Activated CD4-positive, CD25-positive, alpha-beta regulatory T cell (primary cell): ENCODE results near the gene SLC7A14.

ENCODE experiments used
- DNase-seq, 4 experiments: peaks; one replicate each; lab custom pipeline; 2025; lab: John Stamatoyannopoulos, UW

SLC7A14 gene

GRCh38 chr3:170534227-170534626 is 51.6 kb downstream of the SLC7A14 start:
- no peak for DNase-seq

DNA sequence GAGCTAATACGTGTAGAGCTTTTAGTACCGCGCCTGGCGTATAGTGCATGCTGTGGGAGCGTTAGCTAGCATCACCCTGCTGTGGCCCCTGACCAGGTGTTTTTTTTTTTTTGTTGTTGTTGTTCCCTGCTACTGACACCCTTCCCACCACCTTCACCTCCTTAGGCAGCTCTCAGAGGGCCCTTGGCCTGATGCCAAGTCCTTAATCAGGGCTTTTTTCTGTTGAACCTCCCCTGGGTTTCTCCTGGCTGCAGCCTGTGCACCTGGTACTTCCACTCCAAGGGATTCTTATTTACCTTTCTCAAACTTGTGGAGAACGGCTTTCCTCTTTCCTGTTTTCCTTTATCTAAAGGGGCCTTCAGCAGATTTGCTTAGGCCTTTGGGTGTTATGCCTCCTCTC is 53.3 kb downstream of the SLC7A14 start:
- DNase-seq: no peak

GRCh38 chr3:170531657-170532335 is 54.1 kb downstream of the SLC7A14 start:
- no peak for DNase-seq

DNA sequence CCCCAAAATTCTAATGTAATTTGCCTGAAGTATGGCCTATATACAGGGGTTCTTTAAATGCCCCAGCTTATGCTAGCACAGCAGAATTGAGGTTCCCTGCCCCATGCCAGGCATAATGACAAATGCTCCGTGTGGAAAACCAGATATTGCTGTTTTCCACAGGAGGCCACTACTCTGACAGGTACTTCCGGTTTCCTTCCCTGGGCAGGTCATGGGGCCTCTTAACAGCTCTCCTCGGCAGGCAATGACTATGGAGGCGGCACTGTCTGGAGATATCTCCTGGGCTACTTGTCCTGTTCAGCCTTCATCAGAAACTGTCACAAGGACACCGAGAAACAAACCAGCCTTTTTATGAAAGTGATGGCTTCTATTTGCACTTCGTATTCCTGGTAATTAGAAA is 54.8 kb downstream of the SLC7A14 start:
- no peak for DNase-seq

DNA sequence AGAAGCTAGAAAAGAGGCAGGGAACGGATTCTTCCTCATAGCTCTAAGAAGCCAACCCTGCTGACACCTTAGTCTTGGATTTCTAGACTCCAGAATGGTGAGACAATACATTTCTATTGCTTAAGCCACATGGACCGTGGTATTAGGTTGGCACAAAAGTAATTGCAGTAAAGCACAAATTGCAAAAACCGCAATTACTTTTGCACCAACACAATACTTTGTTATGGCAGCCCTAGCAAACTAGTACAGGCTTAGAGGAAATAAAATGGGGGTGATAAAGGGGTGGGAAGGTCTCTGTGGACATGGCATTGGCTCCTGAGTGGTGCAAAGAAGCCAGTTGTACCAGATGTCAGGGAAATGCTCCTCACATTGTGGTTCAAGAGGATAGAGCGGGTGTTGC is 56.0 kb downstream of the SLC7A14 start:
- DNase-seq: no peak

DNA sequence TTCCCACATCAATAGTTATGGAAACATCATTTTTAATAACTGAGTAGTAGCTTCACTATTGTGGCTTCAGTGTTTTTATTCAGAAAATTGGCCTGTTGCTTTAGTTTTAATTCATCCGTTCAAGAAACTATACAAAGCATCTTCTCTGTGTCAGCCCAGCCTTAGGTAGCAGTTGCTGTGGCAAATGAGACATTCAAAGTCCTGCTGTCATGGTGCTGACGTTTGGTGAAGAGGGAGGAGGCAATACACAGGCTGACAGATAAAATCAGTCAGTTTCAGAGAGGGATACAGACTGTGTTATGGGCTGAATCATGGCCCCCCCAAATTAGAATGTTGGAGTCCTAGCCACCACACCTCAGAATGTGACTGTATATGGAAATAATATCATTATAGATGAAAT is 56.5 kb downstream of the SLC7A14 start:
- DNase-seq: no peak

- no peak for DNase-seq
Observed at GRCh38 chr3:170528726-170529125, 57.1 kb downstream of the SLC7A14 start.

GRCh38 chr3:170524073-170524472 is 61.8 kb downstream of the SLC7A14 start:
- DNase-seq: no peak

GRCh38 chr3:170523248-170523647 is 62.6 kb downstream of the SLC7A14 start:
- no peak for DNase-seq

DNA sequence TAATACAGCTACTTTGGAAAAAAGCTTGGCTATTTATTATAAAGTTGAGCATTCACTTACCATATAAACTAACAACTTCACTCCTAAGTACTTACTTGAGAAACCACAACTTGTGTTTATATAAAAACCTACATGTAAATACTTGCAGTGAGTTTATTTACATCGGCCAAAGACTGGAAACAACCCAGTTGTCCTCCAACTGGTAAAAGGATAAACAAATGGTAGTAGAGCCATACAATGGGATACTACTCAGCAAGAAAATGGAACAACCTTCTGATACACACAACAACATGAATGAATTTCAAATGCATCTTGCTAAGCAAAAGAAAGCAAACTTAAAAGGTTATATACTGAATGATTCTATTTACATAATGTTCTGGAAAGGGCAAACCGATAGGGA is 63.7 kb downstream of the SLC7A14 start:
- no peak for DNase-seq

DNA sequence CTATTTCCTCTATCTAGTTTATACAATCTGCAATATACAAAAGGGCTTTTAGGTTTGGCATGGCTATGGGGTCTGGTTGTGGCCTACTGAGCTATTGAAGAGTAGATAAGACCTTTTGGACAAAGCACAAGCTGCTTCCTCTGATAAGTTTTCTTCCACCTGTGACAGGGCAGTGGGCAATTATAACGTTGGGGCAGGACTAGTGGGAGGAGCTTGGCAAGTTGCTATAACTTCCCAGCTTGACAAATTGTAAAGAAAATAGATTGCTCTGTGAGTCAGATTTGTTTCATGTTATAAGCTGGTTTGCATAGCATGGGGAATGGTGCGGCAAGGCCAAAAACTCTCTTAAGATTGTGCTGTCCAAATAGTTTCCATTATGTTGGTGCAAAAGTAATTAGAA is 64.9 kb downstream of the SLC7A14 start:
- DNase-seq: no peak

GRCh38 chr3:170517242-170517945 is 68.5 kb downstream of the SLC7A14 start:
- no peak for DNase-seq

GRCh38 chr3:170513642-170514041 is 72.2 kb downstream of the SLC7A14 start:
- DNase-seq: no peak

- no peak for DNase-seq
Observed at GRCh38 chr3:170511371-170511770, 74.5 kb downstream of the SLC7A14 start.

GRCh38 chr3:170508839-170509238 is 77.0 kb downstream of the SLC7A14 start:
- DNase-seq: no peak

GRCh38 chr3:170508291-170508690 is 77.6 kb downstream of the SLC7A14 start:
- no peak for DNase-seq

GRCh38 chr3:170507063-170507462 is 78.8 kb downstream of the SLC7A14 start:
- DNase-seq: no peak

DNA sequence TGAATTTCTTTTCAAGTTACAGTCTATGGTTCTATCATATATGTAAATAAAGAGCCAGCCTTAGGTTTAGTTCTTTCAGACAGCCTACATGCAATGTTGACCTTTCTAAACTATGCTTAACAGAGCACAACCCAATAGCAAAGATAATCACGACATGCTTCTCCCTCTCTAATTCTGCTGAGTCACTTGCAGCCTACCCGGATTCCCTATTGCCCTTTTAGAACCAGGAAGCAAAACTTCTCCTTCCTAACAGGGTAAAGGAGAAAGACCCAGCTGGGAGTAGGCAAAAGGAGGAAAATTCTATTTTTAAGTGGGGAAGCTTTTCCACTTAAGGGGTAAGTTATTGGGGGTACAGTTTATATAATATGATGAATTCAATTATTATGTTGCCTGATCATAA is 79.3 kb downstream of the SLC7A14 start:
- DNase-seq: no peak

DNA sequence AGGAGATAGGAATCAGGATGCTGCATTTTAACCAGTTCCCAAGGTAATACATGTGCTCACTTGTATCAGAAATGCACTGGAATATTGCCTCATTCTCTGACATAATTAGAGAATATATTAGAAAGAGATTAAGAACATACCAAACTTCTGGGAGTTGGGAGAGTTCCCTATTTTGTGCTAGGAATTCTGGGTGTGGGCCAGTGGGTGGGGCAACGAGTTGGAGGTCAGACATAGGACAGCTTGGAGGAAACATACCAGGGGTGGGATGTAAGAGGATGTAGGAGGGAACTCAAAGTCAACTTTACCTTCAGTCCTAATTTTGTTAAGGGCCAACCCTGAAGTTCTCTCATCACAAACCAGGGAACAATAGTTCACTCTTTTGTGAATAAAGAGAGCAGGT is 83.6 kb downstream of the SLC7A14 start:
- DNase-seq: no peak

DNA sequence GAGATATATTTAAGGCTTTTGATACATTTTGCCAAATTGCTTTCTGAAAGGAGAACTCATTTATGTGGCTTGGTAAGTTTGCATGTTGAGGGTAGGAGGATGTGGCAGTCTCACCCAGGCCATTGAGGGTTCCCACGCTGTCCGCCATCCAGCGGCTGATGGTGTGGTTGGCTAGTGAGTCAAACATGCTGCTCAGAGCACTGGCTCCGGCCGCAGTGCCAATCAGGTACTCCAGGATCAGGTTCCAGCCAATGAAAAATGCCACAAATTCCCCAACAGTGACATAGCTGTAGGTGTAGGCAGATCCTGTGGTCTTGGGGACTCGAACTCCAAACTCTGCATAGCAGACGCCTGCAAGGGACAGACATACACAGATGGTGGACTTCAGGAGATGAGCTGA is 84.9 kb downstream of the SLC7A14 start:
- no peak for DNase-seq

- no peak for DNase-seq
Observed at GRCh38 chr3:170500462-170500861, 85.4 kb downstream of the SLC7A14 start.

GRCh38 chr3:170499562-170500156 is 86.2 kb downstream of the SLC7A14 start:
- DNase-seq: no peak
